Gastrocnemius medialis (tissue), 4 donors: ENCODE measurements around the gene TJAP1.

Experiments
- CTCF ChIP-seq, 5 experiments: fragments of 450-650 bp in 3 of 5; fragments of 200-600 bp in 2 of 5; sonication (generic) in 2 of 5; IDR thresholded peaks in 4 of 5; conservative IDR thresholded peaks in 1 of 5; 1 replicate in 4 of 5; 2 replicates in 1 of 5; pipeline ENCODE4 v1.5.1; 2016 to 2019; ENCODE audit warnings: antibody characterized with exemption in 5 of 5, mild to moderate bottlenecking in 3 of 5, moderate library complexity in 3 of 5
- POLR2A ChIP-seq, 2 donors: fragments of 450-650 bp; IDR thresholded peaks; one replicate each; pipeline ENCODE4 v1.6.1; 2017; ENCODE audit warnings: antibody characterized with exemption in 2 of 2, mild to moderate bottlenecking in 2 of 2, moderate library complexity in 2 of 2

- TF ChIP-seq CTCF (IDR thresholded peaks at IDR 0.05 in 4 of 5, conservative IDR thresholded peaks at IDR 0.05 in 1 of 5) (no peak), POLR2A (IDR thresholded peaks at IDR 0.05) (no peak)
These were observed 17.8 kb upstream of the TJAP1 start for GRCh38 chr6:43459535-43459934.
